Fibroblast of upper back skin (primary cell): ENCODE data around the gene GJB6.
A peak's percentile ranks its signal among the peaks of the same experiment; 100 is the strongest.

Experiments
- DNase-seq: peaks from one replicate; pipeline ENCODE4 v3.0.0-alpha.2; 2013

The GJB6 gene

DNA sequence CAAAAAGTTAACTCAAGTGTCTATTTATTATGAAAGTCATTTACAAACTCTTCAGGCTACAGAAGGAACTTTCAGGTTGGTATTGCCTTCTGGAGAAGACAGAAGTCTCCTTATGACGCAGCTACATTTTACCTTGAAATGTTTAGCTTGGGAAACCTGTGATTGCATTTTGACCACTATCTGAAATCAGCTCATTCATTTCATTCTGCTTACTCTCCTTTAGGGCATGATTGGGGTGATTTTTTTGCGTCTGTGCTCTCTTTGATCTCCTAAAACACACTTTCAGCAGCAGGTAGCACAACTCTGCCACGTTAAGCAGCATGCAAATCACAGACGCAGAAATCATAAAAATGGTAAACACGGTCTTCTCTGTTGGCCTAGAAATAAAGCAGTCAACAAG lies 9.6 kb downstream of the GJB6 start:
- DNase-seq = no peak

DNA sequence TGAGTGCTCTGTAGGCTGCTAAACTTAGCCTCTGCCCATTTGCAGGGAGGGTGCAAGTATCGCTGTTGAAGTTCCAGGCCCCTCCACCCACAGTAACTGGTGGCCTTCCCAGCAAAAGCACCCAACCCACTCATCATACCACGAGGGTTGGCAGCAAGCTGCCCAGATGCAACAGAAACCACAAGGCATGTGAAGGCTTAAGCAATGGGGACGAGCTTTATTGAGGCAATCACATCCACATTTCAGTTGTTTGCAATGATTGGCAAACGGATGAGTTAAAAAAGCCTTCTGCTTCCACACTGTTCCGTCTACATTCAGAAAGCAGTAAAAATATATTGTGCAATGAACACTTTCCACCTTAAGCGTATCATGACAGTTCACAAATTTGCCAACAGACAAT lies 10.3 kb downstream of the GJB6 start:
- DNase-seq = no peak

DNA sequence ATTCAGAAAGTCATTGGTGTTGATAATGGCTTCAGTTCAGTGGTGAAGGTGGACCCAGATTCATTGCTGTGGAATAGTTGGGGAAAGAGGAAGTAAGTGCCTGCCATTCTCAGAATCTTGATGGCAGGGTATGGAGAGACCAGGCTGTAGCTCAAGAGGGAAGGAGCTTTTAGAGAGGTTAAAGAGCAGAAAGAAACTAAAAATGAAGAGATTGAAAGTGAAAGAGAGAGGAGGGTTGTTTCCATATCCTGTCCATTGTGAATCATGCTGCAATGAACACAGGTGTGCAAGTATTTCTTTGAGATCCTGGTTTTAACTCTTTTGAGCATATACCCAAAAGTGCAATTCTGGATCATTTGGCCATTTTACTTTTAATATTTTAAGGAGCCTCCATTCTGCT lies 12.5 kb downstream of the GJB6 start:
- no peak for DNase-seq

DNA sequence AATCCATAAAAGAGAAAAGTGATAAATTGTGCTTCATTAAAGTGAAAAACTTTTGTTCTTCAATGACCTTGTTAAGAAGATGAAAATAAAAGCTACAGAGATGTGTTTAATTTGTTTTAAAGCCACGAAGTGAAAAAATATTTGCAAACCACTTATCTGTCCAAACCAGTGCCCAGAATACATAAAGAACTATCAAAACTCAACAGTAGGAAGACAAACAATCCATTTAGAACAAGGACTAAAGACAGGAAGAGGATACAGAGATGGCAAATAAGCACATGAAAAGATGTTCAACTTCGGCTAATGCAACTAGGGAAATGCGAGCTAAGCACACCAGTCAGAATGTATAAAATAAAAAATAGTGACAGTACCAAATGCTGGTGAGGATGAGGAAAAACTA lies 15.0 kb downstream of the GJB6 start:
- no peak for DNase-seq

DNA sequence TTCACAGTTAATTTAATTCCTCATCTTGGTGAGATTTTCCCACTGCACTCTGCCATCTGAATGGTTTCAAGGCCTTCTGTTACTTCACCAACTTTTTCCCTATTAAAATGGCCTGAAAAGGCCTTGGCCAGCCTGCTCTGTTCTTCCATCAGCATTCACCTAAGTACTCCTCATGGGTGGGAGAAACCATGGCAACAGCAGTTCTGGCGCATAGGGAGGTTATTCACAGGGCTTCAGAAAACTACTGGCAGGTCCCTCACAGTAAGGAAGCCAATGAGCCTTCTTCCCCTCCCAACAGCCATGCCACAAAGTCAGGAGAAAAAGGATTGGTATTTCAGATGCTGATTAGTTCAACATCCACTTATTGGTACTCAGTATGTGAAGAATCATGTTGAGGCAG lies 22.2 kb downstream of the GJB6 start:
- no peak for DNase-seq

GRCh38 chr13:20206698-20207235 lies 25.4 kb downstream of the GJB6 start:
- no peak for DNase-seq

DNA sequence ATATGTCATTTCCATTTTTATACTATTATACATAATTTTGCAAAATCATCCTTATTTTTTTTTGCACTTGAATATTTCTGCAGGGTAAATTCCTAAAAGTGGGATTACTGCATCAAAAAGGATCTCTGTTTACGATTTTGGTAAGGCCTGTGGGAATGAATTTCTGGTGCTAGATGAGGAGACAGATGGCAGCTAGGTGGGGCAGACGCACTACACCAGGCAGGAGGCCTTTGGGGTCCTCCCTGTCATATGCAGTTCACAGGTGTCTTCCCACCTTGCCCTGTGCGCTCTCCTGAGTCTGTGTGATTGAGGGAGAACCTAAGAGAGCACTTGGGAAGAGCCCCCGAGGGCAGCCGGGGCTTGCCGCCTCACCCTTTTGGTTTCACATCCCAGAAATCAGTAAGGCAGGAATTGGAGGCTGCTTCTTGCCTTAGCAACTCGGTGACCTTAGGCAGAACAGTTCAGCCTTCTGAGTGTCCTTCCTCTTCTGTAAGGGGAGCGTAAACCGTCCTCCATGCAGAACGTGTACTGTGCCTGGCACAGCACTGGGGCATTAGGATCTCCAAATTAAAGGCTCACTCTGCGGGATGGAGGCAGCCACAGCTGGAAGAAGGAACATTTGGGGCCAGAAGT lies 25.9 kb downstream of the GJB6 start:
- DNase-seq = no peak

DNA sequence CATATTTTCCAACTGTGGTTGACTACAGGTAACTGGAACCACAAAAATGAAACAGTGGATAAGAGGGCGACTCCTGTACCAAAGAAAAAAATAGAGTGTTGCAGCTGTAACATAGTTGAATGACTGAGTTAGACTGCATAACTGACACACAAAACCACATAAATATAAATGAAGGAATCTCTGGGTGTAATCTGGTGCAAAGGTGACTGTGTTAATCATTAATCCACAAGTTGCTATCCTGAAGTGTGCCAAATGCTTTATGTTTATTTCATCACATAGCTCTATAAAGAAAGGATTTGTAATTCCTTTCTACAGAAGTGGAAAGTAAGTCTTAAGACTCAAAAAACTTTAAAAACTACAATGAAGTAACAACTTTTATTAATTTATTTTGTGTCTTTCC lies 33.3 kb downstream of the GJB6 start:
- DNase-seq = peak; percentile 54

DNA sequence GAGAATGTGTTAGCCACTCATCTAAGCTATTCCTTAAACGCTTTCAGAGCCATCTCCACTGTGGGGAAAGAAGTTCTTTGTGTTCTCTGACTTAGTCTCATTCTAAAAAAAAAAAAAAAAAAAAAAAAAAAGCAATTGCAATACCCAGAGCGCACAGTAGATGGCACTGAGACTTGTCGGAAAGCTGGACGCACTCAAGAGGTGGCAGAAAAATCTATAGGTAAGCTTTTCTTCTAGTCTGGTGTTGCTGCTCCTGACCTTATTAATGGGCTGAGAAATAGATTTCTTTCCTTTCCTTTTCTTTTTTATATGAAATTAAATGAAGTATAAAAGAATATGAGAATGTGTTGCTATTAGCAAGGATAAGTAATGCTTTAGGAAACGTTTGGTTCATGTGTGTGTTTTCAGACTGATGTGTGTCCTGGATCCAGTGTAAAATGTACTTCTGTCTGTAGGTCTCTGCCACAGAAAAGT lies 34.7 kb downstream of the GJB6 start:
- DNase-seq = peak; percentile 63

GRCh38 chr13:20195801-20196200 lies 36.3 kb downstream of the GJB6 start:
- DNase-seq = peak; percentile 17

DNA sequence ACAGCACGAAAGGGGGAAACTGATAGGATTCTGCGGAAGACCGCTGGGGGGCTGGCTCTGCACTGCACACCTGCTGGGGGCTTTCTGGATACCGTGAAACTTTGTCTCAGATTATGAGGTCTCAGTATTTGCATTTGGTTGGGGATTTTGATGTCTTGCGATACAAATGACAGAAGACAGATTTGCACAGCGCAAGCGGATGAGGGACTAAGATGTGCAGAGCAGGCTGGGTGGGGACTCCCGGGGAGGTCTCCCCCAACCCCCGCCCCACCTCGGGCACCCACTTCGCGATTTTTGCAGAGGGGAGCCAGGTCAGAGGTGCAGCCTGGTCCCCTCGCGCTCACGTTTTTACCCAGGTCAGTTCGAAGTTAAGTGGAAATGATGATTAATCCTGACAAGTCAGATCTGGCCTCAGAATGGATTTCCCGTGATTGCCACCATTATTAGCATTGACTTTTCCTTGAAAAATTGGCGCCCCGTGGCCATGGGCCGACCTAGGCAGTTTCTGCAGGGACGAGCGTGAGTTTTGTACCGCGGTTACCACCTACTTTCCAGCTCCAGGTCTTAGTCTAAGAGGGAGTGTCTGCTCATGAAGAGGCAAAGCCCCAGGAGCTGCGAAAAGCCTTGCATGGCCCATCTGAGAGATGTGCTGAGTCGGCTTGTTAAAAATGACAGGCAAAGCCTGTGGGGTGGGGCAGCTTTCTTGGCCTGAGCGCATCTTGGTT lies 38.0 kb downstream of the GJB6 start:
- no peak for DNase-seq

GRCh38 chr13:20193162-20193906 lies 38.8 kb downstream of the GJB6 start:
- no peak for DNase-seq

DNA sequence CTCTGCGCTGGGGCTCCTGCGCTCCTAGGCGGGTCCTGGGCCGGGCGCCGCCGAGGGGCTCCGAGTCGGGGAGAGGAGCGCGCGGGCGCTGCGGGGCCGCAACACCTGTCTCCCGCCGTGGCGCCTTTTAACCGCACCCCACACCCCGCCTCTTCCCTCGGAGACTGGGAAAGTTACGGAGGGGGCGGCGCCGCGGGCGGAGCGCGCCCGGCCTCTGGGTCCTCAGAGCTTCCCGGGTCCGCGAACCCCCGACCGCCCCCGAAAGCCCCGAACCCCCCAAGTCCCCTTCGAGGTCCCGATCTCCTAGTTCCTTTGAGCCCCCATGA lies 39.3 kb downstream of the GJB6 start, which contains the start of gene GJB2:
TSS of gene GJB2 (minus strand) at position 103 of the 326 bp plus-strand sequence. CDS start 3,357 bp downstream, outside the sequence.
- DNase-seq = no peak

DNA sequence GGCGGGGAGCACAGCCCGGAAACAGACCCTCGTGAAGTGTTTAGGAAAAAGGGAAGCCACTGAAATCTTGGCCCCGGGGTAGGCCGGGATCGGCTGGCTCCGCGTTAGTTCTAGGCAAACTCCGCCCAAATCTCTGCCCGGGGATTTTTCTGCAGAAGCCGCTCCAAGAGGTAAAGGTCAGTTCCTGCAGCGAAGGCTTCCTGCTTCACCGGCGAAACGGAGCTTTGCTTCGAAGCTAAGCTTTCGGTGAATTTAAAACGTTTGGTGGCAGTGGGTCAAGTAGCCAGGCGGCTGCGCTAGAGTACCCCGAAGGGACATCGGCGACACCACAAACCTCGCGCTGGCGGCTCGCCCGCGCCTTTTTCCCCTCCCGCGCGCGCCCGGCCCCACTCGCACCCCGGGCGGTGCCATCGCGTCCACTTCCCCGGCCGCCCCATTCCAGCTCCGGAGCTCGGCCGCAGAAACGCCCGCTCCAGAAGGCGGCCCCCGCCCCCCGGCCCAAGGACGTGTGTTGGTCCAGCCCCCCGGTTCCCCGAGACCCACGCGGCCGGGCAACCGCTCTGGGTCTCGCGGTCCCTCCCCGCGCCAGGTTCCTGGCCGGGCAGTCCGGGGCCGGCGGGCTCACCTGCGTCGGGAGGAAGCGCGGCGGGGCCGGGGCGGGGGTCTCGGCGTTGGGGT lies 39.8 kb downstream of the GJB6 start:
- DNase-seq = no peak

- no peak for DNase-seq
These were observed 40.6 kb downstream of the GJB6 start for GRCh38 chr13:20191311-20192157.

DNA sequence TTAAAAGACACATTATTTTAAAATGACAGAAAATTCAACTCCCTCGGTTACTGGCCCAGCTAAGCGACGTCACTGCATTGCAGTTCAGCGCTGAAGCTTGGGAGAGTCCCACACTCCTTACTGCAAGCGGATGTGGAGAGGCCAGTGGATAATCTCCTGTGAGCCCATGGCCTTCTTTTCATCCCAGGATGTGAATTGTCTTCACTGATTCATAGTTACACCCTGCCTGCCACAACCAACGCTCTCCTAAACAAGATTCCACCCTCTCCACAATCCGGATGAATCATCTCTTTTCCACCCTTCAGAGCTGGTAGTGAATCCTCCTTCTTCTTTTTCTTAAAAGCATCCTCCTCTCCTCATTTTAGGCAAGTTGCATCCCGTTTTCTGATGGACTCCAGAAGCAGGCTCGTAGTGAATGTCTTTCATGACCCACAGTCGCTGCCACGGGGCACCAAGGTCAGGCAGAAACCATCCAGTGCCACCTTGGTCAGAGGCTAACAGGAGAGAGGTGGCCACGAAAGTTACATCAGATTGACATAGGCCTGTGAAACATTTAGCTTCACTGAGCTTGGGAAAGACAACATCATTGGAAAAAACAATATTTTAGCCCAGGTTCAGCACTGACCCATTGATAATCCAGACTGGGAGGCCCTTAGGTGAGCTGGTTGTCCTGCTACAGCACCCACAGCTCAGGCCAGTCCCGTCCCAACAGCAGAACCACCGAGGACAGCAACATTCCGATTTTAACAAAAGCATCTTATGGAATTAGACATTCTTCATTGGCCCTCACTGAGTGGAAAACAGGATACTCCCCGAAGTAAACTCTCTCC lies 41.4 kb downstream of the GJB6 start:
- DNase-seq = peak; percentile 82

- DNase-seq = no peak
These were observed 42.0 kb downstream of the GJB6 start for GRCh38 chr13:20190076-20190475.

GRCh38 chr13:20188667-20189553 lies 43.2 kb downstream of the GJB6 start:
- DNase-seq = no peak

- no peak for DNase-seq
These were observed 45.3 kb downstream of the GJB6 start for GRCh38 chr13:20186771-20187170.
